ENCODE measurements around the gene CDK14.
A peak's percentile ranks its signal among the peaks of the same experiment; 100 is the strongest.

CDK14 gene

DNA sequence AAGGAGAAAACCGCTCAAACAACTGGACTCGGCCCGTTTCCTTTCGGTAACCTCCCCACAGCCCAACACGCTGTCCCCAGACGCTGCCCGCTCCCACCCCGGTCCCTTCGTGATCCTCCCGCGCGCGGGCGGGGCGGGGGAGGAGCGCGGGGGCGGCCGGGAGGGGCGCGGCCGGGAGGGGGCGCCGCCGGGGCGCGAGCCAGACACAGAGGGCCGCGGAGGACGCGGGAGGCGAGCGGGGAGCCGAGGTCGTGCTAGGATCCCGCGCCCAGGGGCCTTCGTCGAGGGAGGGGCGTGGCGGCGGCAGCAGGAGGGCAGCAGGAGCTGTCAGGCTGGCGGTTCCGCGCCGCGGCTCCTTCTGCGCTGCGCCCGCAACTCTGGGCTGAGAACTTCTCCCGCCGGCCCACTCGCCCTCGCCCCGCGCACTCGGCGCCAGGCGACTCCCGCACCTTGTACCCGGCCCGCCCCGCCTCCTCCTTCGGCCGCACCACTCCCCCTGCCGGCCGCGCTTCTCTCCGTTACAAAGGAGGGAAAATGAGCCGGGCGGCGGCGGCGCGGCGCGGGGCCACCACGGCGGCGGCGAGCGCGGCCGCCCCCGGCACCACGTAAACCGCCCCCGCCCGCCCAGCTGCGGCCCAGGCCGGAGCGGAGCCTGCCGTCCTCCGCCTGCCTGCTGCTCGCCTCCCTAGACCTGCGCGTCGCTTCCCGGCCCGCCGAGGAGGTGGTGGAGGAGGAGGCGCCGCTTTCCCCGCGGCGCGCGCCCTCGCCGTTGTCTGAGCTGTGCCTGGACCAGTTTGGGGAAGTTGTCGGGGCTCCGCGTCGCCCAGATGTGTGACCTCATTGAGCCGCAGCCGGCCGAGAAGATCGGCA is at the start of gene CDK14:
Gene CDK14 (plus strand): TSS at position 521 of the 870 bp plus-strand sequence. CDS start 307 bp downstream, at position 828.
- peak; percentile 33 to 78 for DNase-seq

DNA sequence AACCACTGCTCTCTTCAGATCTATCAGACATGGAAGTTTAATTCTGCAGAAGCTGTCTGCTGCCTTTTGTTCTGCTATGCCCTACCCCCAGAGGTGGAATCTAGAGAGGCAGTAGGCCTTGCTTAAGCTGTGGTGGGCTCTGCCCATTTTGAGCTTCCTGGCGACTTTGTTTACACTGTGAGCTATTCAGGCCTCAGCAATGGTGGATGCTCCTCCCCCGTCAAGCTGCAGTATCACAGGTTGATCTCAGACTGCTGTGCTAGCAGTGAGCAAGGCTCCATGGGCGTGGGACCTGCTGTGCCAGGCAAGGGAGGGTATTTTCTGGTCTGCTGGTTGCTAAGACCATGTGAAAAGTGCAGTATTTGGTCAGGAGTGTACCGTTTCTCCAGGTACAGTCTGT is 45.1 kb upstream of the CDK14 start:
- no peak for DNase-seq

DNA sequence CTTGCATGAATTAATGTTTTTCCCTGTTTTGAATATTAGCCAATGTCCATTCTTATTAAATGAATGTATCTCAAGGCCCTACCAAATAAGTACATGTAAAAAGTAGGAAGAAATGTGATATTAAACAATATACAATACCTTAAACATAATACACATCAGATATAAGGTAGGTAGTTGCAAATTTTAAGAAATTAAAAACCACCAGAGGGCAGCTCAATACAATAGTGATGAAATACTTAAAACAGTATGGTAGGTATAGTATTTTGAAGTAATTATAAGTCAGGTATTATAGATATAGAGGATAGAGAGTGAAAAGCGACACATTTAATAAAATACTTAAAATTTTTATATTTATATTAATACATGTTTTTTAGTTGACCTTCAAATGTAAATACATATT is 43.6 kb upstream of the CDK14 start:
- DNase-seq: no peak

DNA sequence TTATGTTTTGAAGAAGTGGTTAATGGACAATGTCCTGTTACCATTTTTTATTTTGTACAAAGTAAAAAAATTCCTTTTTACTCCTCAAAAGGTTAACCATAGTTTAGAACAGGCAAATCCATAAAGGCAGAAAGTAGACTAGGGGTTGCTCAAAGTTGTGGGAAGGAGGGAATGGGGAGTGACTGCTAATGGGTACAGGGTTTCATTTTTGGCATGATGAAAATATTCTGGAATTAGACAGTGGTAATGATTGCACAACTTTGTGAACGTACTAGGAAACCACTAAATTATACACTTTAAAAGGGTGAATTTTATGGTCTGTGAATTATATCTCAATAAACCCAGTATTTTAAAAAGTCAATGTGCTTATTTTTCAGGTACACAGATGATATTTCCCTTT is 35.4 kb upstream of the CDK14 start:
- DNase-seq: no peak

DNA sequence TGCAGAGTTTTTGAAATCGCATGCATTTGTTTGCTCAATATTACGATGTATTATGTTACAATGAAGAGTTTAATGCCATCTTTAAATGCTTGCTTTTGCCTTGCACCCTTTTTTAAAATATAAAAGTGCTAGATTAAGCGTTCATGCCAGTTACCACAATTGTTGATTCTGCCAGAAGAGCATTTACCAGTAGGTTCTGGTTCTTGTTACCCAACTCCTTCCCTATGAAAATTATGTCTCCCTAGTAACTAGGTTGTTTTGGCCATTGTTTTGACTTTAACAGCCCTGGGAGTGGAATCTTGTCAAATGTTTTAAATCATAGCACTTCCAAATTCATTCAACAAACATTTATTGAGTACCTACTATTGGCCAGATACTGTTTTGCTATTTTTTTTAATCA is 32.8 kb upstream of the CDK14 start:
- no peak for DNase-seq

DNA sequence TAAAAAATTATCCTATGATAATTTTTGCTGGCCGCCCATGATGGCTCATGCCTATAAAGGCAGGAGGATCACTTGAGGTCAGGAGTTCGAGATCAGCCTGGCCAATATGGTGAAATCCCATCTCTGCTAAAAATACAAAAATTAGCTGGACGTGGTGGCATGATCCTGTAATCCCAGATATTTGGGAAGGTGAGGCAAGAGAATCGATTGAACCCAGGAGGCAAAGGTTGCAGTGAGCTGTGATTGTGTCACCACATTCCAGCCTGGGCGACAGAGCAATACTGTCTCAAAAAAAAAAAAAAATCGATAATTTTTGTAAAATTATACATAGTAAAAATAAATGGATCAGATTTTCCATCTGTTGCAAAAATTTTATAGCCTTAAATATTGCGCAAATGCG is 31.7 kb upstream of the CDK14 start:
- DNase-seq: no peak

DNA sequence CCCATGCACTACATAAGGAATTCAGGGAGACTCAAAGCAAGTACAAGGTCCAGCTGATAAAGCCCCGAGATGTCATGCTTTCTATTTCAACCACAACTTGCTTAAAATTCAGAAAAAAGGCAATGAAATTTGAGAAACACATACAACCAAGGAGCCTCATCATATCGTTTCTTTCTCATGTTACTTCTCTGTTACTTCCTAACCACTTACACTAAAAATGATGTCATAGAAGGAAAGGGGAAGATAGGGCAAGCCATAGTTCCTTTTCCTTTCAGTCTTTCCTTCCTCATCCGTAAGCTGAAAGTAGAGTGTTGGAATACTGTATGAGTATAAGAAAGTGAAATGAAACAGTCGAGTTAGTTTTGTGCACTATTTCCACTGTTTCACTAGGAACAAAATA is 27.9 kb upstream of the CDK14 start:
- DNase-seq: no peak

DNA sequence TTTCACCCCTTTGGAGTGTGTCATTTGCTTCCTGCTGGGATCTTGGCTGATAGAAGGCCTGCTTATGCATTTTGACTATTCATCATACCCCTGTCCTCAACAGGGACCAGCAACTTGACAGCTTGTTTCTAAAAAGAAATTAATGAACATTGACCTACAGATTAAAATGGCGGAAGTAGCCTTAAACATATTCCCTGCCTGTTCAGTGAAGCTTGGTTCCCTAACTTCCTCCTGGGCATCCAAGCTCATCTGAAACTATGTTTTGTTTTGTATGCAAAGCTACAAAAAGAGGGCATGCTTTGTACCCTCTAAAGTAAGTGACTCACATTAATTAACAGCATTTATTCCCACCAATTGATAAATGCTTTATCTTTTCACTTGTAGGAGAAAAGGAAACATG is 26.8 kb upstream of the CDK14 start:
- DNase-seq: no peak

DNA sequence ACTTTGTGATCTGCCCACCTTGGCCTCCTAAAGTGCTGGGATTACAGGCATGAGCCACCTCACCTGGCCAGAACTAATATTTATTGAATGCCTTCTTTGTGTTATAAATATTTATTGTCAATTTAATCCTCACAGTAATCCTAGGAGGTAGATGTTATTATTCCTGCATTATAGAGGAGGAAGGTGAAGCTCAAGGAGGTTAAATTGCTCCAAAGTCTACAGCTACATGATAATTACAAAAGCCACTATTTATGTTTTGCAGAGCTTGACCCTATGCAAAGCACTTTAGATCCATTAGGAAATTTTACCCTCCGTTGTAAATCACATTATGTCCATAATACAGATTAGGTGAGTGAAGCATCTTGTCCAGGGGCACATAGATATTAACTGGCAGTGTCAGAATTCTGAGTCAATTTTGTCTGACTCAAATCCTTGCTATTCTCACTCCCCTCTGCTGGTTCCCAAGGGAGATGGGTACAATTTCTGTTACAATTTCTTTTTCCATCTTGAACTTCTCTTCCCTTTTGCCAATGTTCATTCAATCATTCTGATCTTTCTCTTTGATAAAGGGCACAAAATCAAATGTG is 25.7 kb upstream of the CDK14 start:
- DNase-seq: no peak

DNA sequence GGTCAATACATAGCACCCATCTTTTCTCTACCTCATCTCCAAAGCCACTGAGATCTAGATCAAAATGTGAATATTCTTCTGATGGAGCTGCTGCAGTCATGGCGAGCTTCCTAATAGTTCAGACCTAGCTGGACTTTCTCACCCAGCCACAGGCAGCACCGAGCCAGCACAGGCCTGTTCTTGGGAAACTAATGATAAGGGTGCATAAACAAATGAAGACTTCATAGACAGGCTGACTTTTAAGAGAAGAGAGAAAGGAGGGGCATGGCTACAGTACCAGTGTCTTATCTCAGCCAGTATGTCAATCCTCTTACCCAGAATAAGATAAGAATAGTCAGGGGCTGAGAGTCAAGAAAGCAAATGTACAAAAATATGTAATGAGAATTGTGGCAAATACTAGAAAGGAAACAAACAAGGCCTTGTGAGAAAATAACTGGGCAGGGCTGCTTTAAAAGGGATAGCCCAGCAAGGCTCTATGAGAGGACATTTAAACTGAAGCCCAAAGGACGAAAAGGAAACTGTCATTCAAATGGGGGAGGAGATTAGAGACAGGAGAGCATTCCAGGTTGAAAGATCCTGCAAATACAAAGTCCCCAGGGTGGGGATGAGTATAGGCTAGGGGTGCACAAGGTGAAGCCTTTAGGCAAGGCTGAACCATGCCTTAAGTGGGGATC is 21.8 kb upstream of the CDK14 start:
- no peak for DNase-seq

DNA sequence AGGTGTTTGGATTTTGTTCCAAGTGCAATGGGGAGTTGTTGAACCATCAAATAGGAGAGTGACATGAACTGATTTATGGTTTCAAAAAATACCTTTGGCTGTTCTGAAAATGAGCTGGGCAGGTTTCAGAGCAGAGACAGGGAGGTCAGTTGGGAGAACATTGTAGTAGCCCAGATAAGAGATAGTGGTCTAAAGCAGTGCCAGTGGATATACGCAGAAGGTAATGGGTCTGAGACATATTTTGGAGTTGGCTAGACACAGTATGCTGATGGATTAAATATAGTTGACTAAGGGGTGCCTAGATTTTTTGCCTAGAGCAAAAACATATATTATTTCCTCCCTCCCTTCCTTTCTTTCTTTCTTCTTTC is 21.3 kb upstream of the CDK14 start:
- no peak for DNase-seq

DNA sequence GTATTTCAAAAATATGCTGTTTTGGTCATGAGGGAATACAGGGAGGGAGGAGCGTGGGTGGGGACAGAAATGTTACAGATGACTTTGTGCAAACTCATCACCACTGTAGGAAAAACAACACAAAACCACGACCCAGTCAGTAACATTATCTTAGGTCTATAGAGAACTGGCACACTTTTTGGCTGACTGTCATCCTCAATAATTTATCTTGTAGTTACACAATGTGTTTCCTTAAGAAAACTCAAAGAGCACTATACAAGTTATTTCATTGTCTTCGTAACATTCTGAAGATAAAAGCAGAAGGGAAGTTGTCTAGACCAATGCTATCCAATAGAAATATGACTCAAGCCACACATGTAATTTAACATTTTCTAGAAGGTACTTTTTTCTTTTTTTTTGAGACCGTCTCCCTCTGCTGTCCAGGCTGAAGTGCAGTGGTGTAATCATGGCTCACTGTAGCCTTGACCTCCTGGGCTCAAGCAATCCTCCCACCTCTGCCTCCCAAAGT is 16.9 kb upstream of the CDK14 start:
- DNase-seq: no peak

DNA sequence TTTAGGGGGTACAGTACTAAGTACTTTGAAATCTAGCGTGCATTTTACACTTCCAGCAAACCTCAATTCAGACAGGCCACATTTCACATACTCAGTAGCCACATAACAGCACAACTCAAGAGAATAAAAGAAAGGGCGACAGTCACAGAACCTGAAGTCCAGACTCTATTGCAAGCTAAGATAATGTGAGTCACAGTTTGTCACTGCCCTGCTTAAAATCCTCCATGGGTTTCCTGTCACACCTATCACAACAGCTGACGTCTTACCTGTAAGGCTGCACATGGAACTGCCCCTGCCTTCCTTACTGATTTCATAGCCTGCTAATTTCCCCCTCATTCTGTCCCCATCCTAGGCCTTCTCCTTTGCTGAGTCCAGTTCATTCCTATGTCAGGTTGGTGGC is 16.1 kb upstream of the CDK14 start:
- no peak for DNase-seq

DNA sequence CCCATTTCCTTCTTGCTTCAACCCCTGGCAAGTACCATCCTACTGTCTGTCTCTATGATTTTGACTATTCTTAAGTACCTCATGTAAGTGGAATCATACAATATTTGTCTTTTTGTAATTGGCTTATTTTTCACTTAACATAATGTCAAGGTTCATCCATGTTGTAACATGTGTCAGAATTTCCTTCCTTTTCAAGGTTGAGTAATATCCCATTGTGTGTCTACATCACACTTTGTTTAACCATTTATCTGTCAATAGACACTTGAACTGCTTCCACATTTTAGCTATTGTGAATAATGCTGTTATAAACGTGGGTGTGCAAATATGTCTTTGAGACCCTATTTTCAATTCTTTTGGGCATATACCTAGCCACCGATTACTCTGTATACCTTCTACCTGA is 14.0 kb upstream of the CDK14 start:
- no peak for DNase-seq

DNA sequence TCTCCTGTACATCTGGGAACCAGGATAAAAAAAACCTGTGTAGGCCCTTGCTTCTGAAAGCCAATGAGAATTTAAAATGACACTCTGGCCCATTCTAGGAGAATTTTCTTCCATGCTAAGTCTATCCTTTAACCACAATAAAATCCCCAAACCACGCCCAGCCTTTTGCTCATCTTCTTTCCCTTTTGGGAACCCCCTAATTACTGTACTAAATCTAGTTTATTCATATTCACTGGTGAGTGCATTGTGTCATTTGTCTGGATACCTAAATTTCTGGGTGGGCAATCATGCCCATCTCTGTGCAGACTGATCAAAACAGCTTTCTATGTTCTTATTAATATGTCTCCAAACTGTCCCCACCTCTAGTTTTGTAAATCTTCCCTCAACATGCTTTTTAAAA is 11.7 kb upstream of the CDK14 start:
- no peak for DNase-seq

DNA sequence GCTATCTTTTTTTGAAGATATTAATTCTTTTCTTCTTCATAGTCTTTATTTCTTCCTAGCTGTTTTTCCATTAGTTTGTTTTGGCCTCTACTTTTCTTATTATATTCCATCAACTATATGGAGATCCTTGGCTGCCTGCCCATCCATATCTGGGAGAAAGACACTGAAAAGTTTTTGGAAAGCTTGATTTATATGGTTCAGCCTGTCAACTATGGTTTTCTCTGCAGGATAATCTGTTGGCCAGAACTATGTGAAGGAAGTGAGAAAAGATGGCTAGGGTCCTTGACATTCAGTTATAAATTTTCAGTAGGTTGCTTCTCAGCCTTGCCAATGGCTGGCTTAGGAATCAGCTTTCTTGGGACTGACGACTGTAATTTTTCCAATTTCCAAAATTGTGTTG is 10.0 kb upstream of the CDK14 start:
- DNase-seq: no peak

DNA sequence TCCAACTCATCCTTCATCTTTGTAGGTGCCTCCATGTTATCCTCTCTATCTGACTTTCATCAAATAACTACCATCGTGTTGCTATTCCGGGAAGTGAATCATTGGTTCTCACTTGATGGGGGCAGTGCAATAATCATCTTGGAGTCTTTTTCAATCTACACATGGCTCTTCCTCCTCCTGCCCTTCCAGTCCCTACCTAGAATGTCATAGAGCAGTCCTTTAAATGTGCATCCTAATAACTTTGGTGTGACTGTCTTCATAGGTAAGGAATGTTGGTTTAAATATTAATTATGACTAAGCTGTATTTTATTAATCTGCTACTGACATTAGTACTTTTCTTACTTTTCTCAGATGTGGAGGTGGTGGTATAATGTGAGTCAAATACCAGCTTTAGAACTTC is 8.4 kb upstream of the CDK14 start:
- no peak for DNase-seq

DNA sequence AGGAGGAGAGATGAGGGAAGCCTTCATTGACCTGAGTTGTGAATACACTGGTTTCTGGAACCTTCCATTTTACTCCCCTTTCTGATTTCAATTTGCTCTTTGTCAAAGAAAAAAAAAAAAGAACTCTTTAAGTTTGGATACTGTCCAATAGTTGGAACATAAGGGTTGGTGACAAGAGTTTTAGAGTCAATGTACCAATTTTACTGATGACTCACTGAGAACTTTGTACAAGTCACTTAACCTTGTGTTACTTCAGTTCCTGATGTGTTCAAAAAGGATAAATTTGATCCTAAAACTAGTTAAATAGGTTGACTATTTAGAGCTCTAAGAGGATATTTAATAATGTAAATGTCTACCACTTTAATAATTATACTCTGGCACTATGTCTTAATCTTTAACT is 4.1 kb upstream of the CDK14 start:
- no peak for DNase-seq

DNA sequence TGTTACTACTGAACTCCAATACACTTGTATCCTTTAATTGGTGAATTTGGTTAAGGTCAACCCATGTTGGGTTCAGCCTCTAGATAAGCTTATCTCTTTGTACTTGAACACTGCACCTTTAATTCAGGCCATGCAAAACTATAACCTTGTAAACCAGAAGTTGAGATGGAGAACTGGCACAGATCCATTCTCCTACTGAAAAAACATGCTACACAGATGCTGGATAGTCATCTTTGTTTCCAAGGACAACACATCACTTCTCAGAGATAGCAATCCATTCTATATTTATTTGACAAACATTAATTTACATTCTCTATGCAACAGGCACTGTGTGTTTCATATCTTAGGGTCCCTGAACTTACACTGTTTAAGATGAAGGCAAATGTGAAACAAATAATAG is 2.9 kb upstream of the CDK14 start:
- DNase-seq: no peak

DNA sequence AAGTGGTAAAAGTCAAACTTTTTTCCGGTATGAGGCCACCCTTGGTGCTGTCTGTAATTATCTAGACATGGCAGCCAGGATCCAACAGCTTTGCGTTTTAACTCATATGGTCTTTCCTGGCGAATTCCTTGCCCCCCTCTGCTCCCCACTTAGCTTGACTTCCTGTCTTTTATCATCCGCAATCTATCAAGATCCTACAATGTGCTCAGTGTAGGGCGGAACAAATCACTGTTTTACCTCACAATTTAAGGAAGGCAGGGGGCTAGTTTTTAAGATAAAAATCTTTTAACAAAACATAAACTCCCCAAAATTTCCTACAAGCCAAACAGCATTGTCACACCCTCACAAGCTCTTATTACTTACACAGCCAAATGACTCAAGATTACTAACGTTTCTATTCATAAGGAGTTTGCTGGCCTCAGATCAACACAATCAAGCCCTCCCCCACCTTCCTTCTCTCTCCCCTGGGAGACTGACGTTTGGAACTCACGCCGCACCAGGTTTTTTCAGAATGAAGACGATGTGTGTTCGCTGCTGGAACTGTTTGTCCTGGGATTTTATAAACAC is 1.3 kb upstream of the CDK14 start:
- no peak for DNase-seq

DNA sequence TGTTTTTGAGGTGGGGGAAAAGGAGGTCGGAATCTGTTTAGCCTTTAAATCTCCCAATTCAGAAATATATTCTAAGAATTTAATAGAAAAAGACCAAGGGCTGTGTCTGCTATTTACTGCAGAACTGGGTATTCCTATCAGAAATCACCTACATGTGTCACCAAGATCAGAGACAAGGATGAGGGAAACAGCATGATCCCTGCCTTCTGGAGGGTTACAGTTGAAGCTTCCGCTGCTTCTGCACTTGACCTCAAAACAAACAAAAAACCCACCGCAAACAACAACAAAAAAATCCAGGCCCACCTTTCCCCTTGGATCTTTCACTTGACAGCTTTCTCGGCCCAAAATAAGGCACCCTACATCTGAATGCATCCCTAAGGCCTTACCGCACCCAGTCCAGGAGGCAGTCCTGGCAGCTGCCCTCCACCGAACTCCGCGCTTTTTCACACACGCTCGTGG is 750 bp upstream of the CDK14 start:
- DNase-seq: no peak

DNA sequence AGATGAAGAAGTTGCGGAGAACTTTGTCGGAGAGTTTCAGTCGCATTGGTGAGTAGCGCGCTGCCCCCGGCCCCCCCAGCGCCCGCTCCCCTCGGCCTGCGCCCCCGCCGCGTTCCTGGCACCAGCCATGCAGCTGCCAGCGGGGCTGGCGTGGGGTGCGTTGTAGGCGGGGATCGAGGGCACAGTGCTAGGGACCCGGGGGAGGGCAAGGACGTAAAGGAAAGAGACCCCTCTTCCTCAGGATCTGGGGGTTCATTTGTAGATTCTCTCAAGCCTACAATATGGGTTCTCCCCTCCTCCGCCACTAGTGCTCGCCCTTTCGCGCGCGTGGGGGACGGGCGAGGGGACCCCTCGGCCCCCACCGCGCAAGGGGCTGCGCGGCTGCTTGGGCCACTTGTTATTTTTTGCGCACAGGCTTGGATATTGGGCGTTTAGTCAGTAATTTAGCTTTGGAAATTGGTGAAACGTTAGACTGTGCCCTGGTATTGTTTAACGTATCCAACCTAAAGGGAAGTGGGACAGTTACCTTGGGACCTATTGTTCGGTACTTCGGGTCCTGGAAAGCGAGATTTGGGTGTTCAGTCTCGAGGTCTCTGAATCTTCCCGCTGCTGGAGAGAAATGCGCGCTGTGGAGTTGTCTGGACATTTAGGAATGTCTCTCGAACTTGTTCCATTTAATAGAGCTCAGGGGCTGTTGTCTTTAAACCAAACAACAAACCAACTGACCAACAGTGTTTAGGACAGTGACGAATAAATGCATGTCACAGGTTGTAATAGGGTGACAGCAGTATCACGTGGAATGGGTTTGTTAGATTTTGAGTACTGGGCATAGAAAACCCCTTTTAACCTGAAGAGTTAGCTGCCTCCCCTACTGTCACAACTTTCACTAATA is 796 bp downstream of the CDK14 start:
- DNase-seq: no peak

All from CD4-positive, alpha-beta T cell treated with Interferon alpha-2 for 1 hour (primary cell).